Natural killer cell (primary cell): ENCODE results near the gene SDCBP2. TPM values are rescaled to one million over a fixed set of nuclear protein-coding genes. Genes with fewer than 3 reads are reported as not detected.
A peak's percentile ranks its signal among the peaks of the same experiment; 100 is the strongest.

ENCODE experiments used
- ATAC-seq, 3 donors: fragments of 150-1000 bp in 2 of 3; fragments of 200-7000 bp in 1 of 3; cut with Tn5 transposase; 1 replicate in 1 of 3; 2 replicates in 2 of 3; pipeline ENCODE4 v1.10.0; 2021; ENCODE audit warnings: mild to moderate bottlenecking in 2 of 3, moderate library complexity in 2 of 3
- DNase-seq, 2 donors: peaks; one replicate each; pipeline versions ENCODE4 v3.0.0 to v3.0.0-alpha.2; 2013 to 2021; ENCODE audit warnings: mixed read lengths in 1 of 2
- H3K27ac ChIP-seq: one replicate; pipeline ENCODE4 v1.5.1; 2013; ENCODE audit warnings: mild to moderate bottlenecking, low read length
- H3K27me3 ChIP-seq: one replicate; pipeline ENCODE4 v1.6.1; 2013; ENCODE audit warnings: low read length; ENCODE audit not compliant: control insufficient read depth, insufficient read depth
- H3K36me3 ChIP-seq: one replicate; pipeline ENCODE4 v1.6.1; 2013; ENCODE audit warnings: low read length; ENCODE audit not compliant: control insufficient read depth, insufficient read depth
- H3K4me1 ChIP-seq: one replicate; pipeline ENCODE4 v1.6.1; 2013; ENCODE audit warnings: low read length; ENCODE audit not compliant: control insufficient read depth, insufficient read depth
- H3K4me3 ChIP-seq: one replicate; pipeline ENCODE4 v1.5.1; 2013; ENCODE audit warnings: low read length
- H3K9me3 ChIP-seq: one replicate; pipeline ENCODE4 v1.6.1; 2013; ENCODE audit warnings: low read length; ENCODE audit not compliant: control insufficient read depth, insufficient read depth
- H3K27ac Mint-ChIP-seq, 2 donors: one replicate each; pipeline ENCODE4 v1.8.0; 2022; ENCODE audit warnings: mild to moderate bottlenecking in 2 of 2, mixed read lengths in 2 of 2, moderate library complexity in 1 of 2
- H3K27me3 Mint-ChIP-seq, 2 donors: one replicate each; pipeline ENCODE4 v1.8.0; 2022; ENCODE audit warnings: low read depth in 2 of 2, mixed read lengths in 2 of 2
- H3K36me3 Mint-ChIP-seq: one replicate; pipeline ENCODE4 v1.8.0; 2022; ENCODE audit warnings: mixed read lengths
- H3K4me1 Mint-ChIP-seq, 2 donors: one replicate each; pipeline ENCODE4 v1.8.0; 2022; ENCODE audit warnings: mixed read lengths in 2 of 2
- H3K4me3 Mint-ChIP-seq: one replicate; pipeline ENCODE4 v1.8.0; 2022; ENCODE audit warnings: mild to moderate bottlenecking, moderate library complexity, mixed read lengths
- H3K9me3 Mint-ChIP-seq, 2 donors: one replicate each; pipeline ENCODE4 v1.8.0; 2022; ENCODE audit warnings: mixed read lengths in 2 of 2
- CTCF ChIP-seq: fragments of 200-600 bp; IDR thresholded peaks from one replicate; pipeline ENCODE4 v1.8.0; 2022; ENCODE audit warnings: antibody characterized with exemption
- WGBS: methylation state at CpG from one replicate; pipeline ENCODE4 v1.1.7; 2013; ENCODE audit warnings: missing lambda C conversion rate; ENCODE audit not compliant: insufficient coverage; 5-methylcytosine and 5-hydroxymethylcytosine counted together
- intact Hi-C: fragments of 100-400 bp; cut with micrococcal nuclease; formaldehyde crosslinking; loops from one replicate; pipeline ENCODE4 v1.14.2; 2022
- total RNA-seq, 4 donors: library from RNA; stranded (reverse); fragments of 120-200 nt in 1 of 4; gene quantifications; one replicate each; pipeline versions ENCODE4 v1.2.3 to v1.2.4, GENCODE V29; 2013 to 2022

SDCBP2 gene
- total RNA-seq, 3 donors from 2014 or later (not counting 1 experiment from before 2014, with no cell fraction given): 2.0 to 2.7 (median 2.6) TPM

DNA sequence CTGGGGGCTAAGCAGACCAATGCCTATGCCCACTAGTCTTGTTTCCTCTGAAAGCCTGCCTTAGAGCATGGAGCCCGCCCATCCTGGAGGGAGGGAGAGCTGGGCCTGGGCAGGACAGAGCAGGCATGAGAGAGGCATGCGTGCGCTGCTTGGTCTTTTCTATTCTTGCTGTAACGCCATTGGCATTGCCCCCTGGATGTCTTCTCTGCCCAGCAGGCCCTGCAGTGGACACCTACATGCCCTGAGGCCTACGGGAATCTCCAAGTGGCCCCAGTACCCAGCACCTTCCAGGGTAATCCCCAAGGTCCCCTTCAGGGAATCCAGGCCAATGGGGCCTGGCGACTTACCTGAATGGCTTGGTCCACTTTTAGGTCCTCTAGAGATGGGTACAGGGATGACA lies 8.9 kb downstream of the SDCBP2 start:
- no peaks in the 10 kb centered on the region for H3K4me1 Mint-ChIP-seq
- no peaks in the 10 kb centered on the region for H3K9me3 Mint-ChIP-seq
- H3K27ac Mint-ChIP-seq: peak overlapping the region in 1 of 2 donors; percentile 40
- peaks cover 6% of the 10 kb centered on the region for H3K4me1 ChIP-seq
- intact Hi-C loops: no loop called here
- H3K27me3 ChIP-seq: no peaks in the 10 kb centered on the region
- no peak overlapping the region for H3K4me3 Mint-ChIP-seq
- no peak overlapping the region for H3K4me3 ChIP-seq
- ATAC-seq: no peak
- H3K36me3 Mint-ChIP-seq: no peaks in the 10 kb centered on the region
- DNase-seq: no peak
- H3K27ac ChIP-seq: no peak overlapping the region
- H3K36me3 ChIP-seq: no peaks in the 10 kb centered on the region
- no peaks in the 10 kb centered on the region for H3K9me3 ChIP-seq
- peaks cover 22 to 23% of the 10 kb centered on the region in 2 donors for H3K27me3 Mint-ChIP-seq
- TF ChIP-seq CTCF: no peak
- 92% methylated on average over 6 of the region's 6 CpGs for WGBS

- 85% methylated on average over 4 of the region's 4 CpGs for WGBS
- Mint-ChIP-seq H3K27me3 (peaks cover 28 to 29% of the 10 kb centered on the region in 2 donors), H3K27ac (no peak overlapping the region), H3K36me3 (no peaks in the 10 kb centered on the region), H3K9me3 (no peaks in the 10 kb centered on the region), H3K4me1 (no peaks in the 10 kb centered on the region), H3K4me3 (no peak overlapping the region)
- ATAC-seq (no peak), DNase-seq (no peak)
- Histone ChIP-seq H3K9me3 (no peaks in the 10 kb centered on the region), H3K4me3 (no peak overlapping the region), H3K27me3 (no peaks in the 10 kb centered on the region), H3K4me1 (peaks cover under 1% of the 10 kb centered on the region), H3K27ac (no peak overlapping the region), H3K36me3 (no peaks in the 10 kb centered on the region)
- TF ChIP-seq CTCF: no peak
- intact Hi-C loops: loop anchor here (10.0 kb wide), 1 partner anchor 455 kb away; no protein-coding TSS in a partner anchor
Observed at GRCh38 chr20:1319462-1319861, 9.5 kb downstream of the SDCBP2 start.

- no peak for DNase-seq
- no peaks in the 10 kb centered on the region for H3K9me3 ChIP-seq
- intact Hi-C loops: loop anchor here (10.0 kb wide), 1 partner anchor 456 kb away; no protein-coding TSS in a partner anchor
- no peak overlapping the region for H3K27ac ChIP-seq
- H3K27ac Mint-ChIP-seq: no peak overlapping the region
- no peaks in the 10 kb centered on the region for H3K36me3 ChIP-seq
- H3K4me3 ChIP-seq: no peak overlapping the region
- H3K9me3 Mint-ChIP-seq: no peaks in the 10 kb centered on the region
- H3K4me1 Mint-ChIP-seq: no peaks in the 10 kb centered on the region
- H3K27me3 ChIP-seq: no peaks in the 10 kb centered on the region
- no peaks in the 10 kb centered on the region for H3K36me3 Mint-ChIP-seq
- ATAC-seq: no peak
- H3K27me3 Mint-ChIP-seq: peaks cover 32% of the 10 kb centered on the region in 2 donors
- H3K4me1 ChIP-seq: no peaks in the 10 kb centered on the region
- no peak for TF ChIP-seq CTCF
- H3K4me3 Mint-ChIP-seq: no peak overlapping the region
- 86% methylated on average over 3 of the region's 4 CpGs for WGBS
Observed at GRCh38 chr20:1319051-1319450, 9.9 kb downstream of the SDCBP2 start.
